Measurements from ENCODE around the gene TIMP1.
"Not testable (repeated sequence)": the region's sequence is repeated elsewhere in the genome, so short reads cannot be mapped to it uniquely, and the experiment has no call there.

Gene TIMP1

DNA sequence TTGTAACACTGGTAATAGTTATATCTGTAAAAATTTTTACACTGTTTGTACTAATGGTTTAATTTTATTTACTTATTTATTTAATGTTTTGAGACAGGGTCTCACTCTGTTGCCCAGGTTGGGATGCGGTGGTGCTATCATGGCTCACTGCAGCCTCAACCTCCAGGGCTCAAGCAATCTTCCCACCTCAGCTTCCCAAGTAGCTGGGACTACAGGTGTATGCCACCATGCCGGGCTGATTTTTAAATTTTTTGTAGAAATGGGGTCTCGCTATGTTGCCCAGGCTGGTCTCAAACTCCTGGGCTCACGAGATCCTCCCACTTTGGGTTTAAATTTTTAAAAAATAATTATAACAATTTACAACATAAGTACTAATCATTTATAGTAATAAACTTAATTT is 20.9 kb downstream of the TIMP1 start:
- not testable (repeated sequence) for DNase-seq (ENCODE audit: low read depth)

DNA sequence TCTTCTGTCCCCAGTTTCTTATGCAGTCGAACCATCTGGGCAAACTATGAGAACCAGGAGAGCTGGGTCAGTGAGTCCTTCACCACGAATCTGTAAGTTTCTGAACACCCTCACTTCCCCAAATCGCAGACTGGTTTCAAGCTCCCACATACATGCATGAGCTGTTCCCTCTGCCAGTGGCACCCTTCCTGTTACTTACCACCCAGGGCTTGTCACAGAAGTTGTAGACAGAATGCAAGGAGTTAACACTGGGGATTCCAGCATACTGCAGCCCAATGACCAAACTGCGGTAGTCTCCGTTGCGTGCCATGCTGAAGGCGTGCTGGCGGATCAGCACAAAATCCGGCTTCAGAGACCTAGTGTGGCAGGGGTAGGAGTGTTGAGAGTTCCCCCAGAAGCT is 22.8 kb downstream of the TIMP1 start:
- DNase-seq (ENCODE audit: low read depth) = no peak

DNA sequence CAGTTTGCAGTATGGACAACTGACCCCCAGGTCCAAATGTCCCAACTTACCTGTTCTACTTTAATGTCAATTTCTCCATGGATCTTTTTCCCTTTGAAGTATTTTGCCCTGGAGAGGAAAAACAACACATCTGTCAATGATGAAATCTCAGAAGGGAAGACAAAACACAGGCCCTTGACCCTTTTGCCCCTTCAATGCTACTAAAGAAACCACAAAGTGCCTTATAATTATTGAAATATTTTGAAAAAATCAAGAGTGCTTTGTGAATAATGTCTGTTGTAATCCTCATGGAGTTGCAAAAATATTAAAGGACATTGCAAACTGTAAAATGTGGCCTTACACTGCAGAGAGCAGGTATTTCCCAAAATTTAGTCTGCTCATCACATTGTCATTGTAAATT is 24.9 kb downstream of the TIMP1 start:
- DNase-seq (ENCODE audit: low read depth) = no peak

DNA sequence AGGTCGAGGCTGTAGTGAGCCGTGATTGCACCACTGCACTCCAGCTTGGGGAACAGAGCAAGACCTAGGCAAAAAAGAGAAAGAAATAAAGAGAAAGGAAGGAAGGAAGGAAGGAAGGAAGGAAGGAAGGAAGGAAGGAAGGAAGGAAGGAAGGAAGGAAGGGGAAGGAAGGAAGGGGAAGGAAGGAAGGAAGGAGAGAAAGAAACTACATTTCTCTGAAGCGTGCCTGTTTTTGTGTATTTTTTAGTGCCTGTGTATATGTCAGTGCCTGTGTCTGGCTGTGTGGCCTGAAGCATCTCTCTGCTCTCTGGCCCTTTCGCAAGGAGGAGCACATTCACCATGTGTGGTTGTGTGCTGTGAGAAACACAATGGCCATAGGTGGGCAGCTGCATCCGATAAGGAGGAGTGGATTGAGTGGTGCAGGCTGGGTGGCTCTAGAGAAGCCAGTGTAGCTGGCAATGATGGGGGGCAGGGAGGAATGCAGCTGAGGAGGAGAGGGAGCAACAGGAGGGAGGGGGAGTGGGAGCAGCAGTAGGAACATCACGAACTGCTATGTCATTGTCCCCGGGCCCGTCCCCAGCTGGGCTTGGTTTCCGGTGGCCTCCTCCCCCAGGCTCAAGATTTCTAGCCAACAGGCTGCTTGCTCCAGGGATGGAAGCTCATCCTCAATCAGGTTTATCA is 26.0 kb downstream of the TIMP1 start:
- DNase-seq (ENCODE audit: low read depth) = no peak

DNA sequence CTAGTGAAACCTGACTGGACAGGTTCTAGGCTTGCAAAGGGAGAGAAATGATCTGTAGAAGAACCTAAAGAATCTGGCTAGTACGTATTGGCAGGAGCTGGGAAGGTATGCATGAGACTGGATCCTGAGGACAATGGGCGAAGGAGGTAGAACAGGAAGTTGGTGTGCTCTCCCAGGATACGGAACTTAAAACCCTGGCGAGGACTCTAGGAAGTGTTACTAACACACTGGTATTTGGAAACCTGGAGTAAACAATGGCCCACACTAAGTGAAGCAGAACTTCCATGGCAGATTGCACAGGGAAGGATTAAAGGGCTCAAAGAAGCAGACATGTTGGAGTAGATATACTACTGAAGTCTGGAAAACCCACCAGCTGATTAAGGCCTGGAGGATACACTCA is 28.3 kb downstream of the TIMP1 start:
- DNase-seq (ENCODE audit: low read depth) = no peak

DNA sequence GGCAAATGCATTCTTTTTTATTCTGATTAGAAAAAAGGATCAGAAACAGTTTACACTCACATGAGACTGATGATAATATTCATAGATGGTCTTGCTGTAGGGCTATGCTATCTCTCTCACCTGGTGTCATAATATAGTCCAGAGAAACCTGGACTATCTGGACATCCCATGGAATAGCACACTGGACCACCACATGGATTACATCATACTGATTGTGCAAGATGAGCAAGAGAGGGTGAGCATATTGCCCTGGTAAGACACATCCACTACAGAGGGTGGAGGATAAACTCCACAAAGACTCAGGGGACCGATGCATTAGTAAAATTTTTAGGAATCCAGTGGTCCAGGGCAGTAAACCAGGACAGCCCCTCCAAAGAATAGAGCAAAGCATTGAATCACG is 29.3 kb downstream of the TIMP1 start:
- no peak for DNase-seq (ENCODE audit: low read depth)

DNA sequence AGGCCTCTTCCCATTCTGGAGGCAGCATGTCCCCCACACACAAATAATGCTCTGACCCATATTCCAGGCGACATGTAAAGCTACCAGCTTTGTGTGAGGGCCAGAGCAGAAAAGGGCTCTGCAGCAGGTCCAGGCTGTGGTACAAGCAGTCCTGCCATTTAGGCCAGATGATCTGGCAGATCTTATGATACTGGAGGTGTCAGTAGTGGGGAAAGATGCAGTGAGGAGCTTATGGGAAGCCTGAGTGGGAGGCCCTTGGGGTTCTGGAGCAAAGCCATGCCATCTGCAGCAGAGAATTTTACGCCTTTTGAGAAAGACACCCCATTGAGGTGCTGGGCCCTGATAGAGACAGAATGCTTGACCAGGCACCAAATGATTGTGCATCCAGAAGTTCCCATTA is 29.7 kb downstream of the TIMP1 start:
- DNase-seq (ENCODE audit: low read depth) = no peak

DNA sequence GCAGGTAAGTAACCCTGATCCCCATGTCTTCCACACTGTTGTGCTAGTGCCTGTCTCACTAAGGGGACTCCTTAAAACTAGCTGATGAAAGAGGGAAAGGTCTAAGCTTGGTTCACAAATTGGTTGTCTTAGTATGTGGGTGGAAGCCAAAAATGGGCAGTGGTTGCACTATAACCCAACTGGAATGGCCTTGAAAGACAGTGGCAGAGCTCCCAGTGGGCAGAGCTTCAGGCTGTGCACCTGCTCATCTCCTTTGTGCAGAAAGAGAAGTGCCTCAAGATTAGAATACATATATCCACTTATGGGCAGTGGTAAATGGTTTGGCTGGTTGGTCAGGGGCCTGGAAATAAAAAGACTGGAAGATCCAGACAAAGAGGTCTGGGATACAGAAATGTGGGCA is 30.2 kb downstream of the TIMP1 start:
- DNase-seq (ENCODE audit: low read depth) = no peak

DNA sequence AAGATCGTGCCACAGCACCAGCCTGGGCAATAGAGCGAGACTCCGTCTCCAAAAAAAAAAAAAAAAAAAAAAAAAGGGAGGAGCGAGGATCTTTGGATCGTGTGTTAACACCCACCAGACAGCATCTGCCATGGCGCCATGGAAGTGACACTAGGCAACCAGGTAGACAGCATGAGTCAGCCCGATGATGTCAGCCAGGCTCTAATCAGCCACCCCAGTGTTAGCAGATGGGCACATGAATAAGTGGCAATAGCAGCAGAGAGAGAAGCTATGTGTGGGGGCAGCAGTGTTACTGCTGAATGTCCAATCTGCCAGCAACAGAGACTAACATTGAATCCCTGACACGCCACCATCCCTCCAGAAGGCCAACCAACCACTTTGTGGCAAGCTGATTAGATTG is 30.8 kb downstream of the TIMP1 start:
- DNase-seq (ENCODE audit: low read depth) = no peak

DNA sequence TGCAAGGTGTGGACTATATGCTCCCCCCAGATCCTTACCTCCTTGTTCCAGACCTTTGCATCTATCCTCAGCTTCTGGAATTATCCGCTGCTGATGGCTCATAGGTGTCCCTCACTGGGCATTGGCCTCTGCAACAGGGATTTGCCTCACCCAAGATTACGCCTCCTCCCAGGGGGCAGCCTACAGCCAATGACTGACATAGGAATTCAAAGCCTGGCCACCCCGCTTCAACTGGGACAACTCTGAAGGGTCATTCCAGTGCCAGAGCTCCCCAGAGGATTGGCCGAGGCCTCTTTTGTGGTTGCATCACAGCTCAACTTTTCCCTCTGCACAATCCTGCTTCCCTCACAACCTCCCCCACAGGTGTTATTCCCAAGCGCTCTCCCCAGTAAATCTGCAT is 32.4 kb downstream of the TIMP1 start:
- DNase-seq (ENCODE audit: low read depth) = no peak

DNA sequence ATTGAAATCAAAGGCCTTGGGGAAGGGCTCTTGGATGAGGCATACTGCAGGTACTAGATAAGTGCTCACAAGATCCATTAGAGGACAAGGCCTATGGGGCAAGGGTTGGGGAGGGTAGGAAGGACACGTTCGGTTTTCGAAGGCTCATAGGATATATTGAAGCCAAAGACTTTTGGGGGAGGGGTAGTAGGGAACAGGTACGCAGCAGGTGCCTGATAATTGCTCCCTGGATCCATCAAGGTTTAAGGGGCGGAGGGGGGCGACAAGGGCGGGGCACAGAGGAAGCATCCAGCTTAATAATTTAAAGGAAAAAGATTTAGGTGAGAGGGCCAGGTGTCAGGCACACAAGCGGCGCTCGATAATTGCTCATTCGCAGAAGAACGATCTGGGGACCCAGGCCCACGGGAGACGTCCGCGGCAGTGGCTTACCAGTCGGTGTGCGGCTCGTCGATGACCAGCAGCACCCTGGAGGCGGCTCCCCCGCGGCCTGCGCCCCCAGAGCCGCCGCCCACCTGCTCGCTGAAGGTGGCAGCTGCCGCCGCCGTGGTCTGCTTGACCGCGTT is 36.8 kb downstream of the TIMP1 start:
- no peak for DNase-seq (ENCODE audit: low read depth)

DNA sequence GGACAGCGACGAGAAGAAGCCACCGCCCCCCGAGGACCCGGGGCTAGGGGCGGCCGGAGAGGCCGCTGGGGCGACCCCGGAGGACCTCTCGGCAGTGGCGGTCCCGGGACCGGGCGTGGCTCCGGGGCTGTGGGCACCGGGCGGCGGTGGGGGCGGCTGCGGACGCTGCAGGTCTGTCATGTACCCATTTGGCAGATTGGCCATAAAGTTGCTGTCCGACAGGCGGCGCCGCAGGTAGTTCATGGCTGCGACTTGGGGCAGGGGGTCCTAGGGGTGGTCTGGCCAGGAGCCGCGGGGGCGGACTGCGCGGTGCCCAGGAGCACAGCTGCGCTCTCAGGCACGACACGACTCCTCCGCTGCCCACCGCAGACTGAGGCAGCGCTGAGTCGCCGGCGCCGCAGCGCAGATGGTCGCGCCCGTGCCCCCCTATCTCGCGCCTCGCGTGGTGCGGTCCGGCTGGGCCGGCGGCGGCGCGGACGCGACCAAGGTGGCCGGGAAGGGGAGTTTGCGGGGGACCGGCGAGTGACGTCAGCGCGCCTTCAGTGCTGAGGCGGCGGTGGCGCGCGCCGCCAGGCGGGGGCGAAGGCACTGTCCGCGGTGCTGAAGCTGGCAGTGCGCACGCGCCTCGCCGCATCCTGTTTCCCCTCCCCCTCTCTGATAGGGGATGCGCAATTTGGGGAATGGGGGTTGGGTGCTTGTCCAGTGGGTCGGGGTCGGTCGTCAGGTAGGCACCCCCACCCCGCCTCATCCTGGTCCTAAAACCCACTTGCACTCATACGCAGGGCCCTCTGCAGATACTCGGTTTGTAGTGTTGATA is 37.5 kb downstream of the TIMP1 start, which contains the start of gene SYN1:
Gene SYN1, minus strand, starts transcription at position 372 of the 817 bp plus-strand sequence. Its CDS starts 129 bp downstream, at position 243.
- peak; percentile 70 for DNase-seq (ENCODE audit: low read depth)

DNA sequence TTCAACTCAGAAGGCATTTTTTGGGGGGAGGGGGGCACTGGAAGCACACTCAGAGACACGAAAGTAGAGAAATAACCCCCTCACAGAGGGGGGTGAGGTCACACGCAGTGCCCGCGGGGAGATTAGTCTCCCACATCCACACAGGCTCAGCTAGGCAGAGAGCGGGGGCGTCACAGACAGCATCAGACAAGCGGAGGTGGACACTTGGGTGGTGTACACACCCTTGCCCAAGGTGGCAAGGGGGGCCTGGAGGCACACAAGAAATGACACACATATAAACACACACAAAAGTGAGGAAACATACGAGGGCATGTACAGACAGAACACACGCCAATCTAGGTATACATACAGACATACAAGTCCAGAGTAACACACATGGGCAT is 38.1 kb downstream of the TIMP1 start:
- DNase-seq (ENCODE audit: low read depth) = no peak

DNA sequence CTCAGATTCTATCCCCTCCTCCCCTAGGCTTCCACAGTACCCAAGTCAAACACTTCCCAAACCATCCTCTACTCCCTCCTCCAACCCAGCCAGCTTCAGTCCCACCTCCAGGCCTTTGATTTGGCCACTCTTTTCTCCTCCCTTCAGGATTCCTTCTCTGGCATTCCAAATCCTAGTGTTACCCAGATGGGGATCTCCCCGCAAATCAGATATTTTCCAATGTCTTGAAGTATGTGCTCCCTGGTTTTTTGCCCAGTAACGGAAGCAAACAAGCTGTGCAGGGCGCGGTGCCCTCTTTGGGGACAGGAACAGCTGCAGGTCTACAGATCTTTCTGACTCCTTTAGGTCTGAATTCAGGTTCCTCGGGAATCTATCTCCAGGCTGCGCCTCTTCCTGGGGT is 39.6 kb downstream of the TIMP1 start:
- no peak for DNase-seq (ENCODE audit: low read depth)

DNA sequence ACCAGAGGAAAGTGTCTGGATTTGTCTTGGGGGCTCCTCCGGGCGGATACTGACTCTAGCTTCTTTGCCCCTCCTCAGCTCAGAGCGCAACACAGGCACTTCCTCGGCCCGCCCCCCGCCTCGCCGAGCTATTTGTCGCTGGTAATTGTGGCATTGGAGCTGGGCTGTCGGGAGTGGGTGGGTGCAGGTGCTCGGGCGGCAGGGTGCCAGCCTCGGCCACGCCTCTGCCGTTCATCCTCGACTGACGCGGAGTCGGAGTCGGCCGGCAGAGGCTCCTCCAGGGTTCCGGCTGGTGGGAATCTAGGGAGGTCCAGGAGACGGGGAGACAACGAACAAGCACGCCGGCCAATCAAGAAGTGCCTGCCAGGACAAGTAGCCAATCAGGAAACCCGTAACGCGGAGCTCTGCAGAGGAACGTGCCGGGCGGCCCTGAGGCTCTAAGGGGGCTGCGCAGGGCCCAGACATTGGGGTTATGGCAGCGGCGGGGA is 41.3 kb downstream of the TIMP1 start:
- DNase-seq (ENCODE audit: low read depth) = peak; percentile 40

DNA sequence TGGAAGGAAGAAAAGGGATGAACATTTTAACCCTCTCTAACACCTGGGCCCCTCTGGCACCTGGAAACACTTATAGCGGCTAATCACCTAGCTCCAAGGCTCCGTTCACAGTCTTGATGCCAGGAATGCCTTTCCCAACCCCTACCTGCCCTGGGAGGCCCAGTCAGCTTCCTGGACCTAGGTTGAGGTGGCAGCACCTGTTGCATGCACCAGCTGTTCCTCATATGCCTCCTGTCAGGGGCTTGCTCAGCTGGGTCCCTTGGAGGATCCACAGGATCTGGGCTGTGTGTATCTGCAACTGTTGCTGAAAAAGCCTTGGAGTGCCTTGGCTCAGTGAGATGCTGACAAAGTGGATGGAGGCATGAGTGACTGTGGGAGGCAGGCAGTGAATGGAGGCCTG is 43.1 kb downstream of the TIMP1 start:
- DNase-seq (ENCODE audit: low read depth) = no peak

DNA sequence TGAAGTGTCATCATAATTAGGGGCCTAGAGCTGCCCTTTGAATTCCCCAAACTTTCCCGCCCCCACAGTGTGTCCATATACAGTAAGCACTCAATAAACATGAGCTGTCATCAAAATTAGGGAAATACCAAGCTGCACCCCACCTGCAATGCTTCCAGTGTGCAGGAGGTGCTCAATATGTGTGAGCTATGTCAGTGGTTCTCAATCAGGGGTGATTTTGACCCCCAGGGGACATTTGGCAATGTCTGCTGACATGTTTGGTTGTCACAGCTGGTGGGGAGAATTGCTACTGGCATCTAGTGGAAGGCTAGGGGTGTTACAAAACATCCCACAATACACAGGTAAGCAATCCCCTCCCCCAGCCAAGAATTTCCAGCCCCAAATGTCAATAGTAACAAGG is 46.7 kb downstream of the TIMP1 start:
- DNase-seq (ENCODE audit: low read depth) = no peak

DNA sequence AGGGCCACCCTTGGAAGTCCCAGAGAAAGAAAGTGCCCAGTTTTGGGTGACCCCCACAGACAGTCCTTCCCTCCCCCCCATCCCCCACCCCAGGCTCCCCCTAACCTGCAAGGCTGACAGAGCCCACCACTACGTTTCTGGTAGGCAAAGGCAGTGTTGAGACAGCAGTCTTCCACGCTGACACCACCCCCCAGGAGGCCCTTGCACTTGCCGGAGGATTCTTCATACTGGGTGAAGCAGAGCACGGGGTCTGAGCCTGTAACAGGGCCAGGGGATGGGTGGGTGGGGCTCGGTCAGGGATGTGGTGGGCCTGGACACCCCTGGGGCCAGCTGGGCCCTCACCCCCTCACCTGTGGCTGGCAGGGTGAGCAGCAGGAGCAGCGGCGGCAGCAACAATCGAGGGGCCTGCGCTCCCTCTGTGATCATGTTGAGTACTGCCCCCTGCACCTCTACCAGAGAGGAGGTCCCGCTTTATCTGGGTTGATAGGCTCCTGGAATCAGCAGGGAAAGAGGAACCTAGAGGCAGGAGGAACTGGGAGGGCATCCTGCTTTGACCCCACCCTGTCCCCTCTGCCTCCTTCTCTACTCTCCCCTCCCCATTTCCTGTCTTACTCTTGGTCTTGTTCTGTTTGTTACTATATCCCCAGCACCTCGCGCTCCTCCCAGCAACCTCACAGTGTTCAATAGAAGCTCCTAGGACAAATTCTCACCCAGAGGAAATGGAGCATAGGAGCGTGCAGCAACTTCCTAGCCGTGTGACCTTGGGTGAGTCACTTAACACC is 47.4 kb downstream of the TIMP1 start, which contains the start of gene CFP:
Gene CFP, minus strand, starts transcription at position 512 of the 782 bp plus-strand sequence. Its CDS starts 86 bp downstream, at position 426.
- no peak for DNase-seq (ENCODE audit: low read depth)

DNA sequence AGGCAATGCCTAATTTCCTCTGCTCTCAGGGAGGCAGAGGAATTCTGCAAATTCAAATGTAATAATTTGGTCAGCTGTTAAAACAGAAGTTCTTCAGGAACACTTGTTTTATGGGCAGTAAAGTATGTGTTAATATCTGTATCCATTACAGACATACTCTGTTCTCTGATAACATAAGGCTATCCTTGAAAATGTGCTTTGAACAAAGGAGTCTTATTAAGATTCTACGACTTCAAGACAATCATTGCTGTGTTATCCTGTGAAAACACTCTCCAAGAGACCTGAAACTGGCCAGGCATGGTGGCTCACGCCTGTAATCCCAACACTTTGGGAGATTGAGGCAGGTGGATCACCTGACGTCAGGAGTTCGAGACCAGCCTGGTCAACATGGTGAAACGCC is 49.4 kb downstream of the TIMP1 start:
- no peak for DNase-seq (ENCODE audit: low read depth)

DNA sequence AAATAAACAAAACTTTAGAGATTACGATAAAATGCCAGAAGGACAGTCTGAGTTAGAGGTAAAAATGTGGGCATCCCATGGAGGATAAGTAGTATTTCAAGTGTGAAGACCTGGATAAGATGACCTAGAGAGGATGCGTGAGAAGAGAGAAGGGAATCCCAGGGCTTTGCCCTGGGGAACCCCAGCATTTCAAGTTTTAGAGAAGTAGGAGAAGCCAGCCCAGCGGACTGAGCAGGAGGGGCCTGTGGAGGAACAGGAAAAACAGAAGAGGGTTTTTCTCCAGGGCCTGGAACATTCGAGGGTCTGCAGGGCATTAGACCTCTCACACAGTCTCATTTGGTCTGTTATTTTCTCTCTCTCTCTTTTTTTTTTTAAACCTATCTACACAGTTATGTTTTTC is 50.4 kb downstream of the TIMP1 start:
- DNase-seq (ENCODE audit: low read depth) = no peak

DNA sequence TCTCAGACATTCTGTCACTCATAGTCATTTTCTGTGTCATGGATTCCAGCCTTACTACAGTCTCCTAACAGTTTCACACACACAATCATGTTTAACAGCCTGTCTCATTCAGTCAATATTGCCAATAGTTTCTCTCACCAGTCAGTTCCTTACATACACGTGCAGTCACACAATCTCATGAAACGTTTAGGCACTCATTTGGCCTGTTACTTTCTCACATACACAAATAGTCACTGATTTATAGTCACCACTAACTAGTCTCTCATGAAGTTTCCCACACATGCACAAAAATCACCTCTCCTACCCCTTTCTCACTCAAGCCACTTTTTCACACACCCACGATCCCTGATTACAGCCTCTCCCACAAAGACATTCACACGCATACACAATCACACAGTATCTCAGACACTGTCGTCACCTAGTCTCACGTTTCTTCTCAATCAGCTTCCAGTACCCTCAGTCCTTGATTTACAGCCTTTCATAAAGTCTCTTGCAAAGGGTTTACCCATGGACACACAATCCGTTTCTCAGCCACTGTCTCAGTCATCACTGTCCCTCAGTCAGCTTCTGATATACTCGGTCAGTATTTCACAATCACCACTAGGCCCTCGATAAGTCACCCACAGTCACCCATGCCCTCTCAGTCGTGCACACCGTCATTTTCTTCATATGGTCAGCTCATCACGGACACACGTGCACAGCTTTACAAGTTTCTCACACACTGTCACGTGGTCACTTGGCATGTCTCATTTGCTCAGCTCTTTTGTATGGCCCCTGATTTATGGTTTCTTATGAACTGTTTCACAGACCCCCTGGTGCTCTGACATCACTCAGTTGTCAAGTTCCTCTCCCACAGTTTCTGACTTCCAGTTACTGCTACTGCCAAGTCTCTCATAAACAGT is 51.7 kb downstream of the TIMP1 start:
- DNase-seq (ENCODE audit: low read depth) = no peak

Measured in T follicular helper cell (primary cell).